Upper lobe of left lung (tissue), 6 donors: ENCODE results near the gene SLC25A47. TPM values are rescaled to one million over a fixed set of nuclear protein-coding genes. Genes with fewer than 3 reads are reported as not detected.

Experiments
- ATAC-seq, 2 donors: fragments of 200-7000 bp; cut with Tn5 transposase; one replicate each; pipeline ENCODE4 v1.9.1; 2022; ENCODE audit warnings: mild to moderate bottlenecking in 2 of 2, moderate library complexity in 2 of 2; ENCODE audit not compliant: low FRiP score in 2 of 2
- DNase-seq, 2 donors: peaks; one replicate each; pipeline ENCODE4 v3.0.0-alpha.2; 2019 to 2020
- H3K27ac ChIP-seq, 4 donors: fragments of 200-600 bp; sonication (generic); one replicate each; pipeline ENCODE4 v1.5.1; 2016 to 2019
- H3K27me3 ChIP-seq, 4 donors: fragments of 200-600 bp; sonication (generic); one replicate each; pipeline ENCODE4 v1.5.1; 2017 to 2019
- H3K36me3 ChIP-seq, 4 donors: fragments of 200-600 bp; sonication (generic); one replicate each; pipeline ENCODE4 v1.5.1; 2016 to 2019
- H3K4me1 ChIP-seq, 4 donors: fragments of 200-600 bp; sonication (generic); one replicate each; pipeline ENCODE4 v1.5.1; 2018 to 2019
- H3K4me3 ChIP-seq, 4 donors: fragments of 200-600 bp; sonication (generic); one replicate each; pipeline ENCODE4 v1.5.1; 2017 to 2019; ENCODE audit warnings: mild to moderate bottlenecking in 2 of 4, moderate library complexity in 1 of 4
- H3K9me3 ChIP-seq, 4 donors: fragments of 200-600 bp; sonication (generic); one replicate each; pipeline ENCODE4 v1.5.1; 2018 to 2019
- EP300 ChIP-seq, 4 donors: sonication (generic); formaldehyde crosslinking; IDR thresholded peaks; one replicate each; pipeline ENCODE4 v1.5.1; 2017; ENCODE audit warnings: antibody characterized with exemption in 4 of 4, control low read depth in 2 of 4
- POLR2A ChIP-seq, 4 donors: fragments of 450-650 bp; IDR thresholded peaks; one replicate each; pipeline ENCODE4 v1.5.1; 2016 to 2017; ENCODE audit warnings: antibody characterized with exemption in 4 of 4, mild to moderate bottlenecking in 2 of 4
- POLR2AphosphoS5 ChIP-seq, 2 donors: sonication (generic); formaldehyde crosslinking; IDR thresholded peaks; one replicate each; pipeline ENCODE4 v1.5.1; 2017; ENCODE audit warnings: antibody characterized with exemption in 2 of 2
- WGBS, 2 donors: methylation state at CpG; one replicate each; pipeline ENCODE4 v1.1.5; 2017 to 2018; 5-methylcytosine and 5-hydroxymethylcytosine counted together
- total RNA-seq, 6 donors: library from RNA; depleted of rRNA in 4 of 6; stranded (reverse); fragments of >200 nt in 4 of 6; gene quantifications; one replicate each; pipeline versions ENCODE4 v1.1.0 to v1.2.1, GENCODE V29; 2016 to 2021
- TF ChIP-seq, protein P1 (sequence below), 6 experiments: fragments of 450-650 bp in 4 of 6; fragments of 200-600 bp in 2 of 6; sonication (generic) in 2 of 6; IDR thresholded peaks; one replicate each; pipeline ENCODE4 v1.5.1; 2016 to 2019; ENCODE audit warnings: antibody characterized with exemption in 6 of 6
- donor health status: DM: no; HTN: no; CAD: no; lungs with moderate emphysema.
- donor health status: DM: no; HTN: yes; CAD: no; lungs with severe emphysema.

The SLC25A47 gene
- total RNA-seq, 6 donors from 2014 or later = not detected

- no peak overlapping the region for H3K4me3 ChIP-seq
- DNase-seq (no peak), ATAC-seq (no peak)
- TF ChIP-seq EP300 (IDR thresholded peaks at IDR 0.05) (no peak), POLR2A (IDR thresholded peaks at IDR 0.05) (no peak)
- WGBS, 2 donors = 62 to 69% methylated on average over 2 of the region's 2 CpGs
- H3K36me3 ChIP-seq = peaks cover 13 to 94% (median 55%) of the 10 kb centered on the region in 4 donors
- H3K27me3 ChIP-seq = no peaks in the 10 kb centered on the region
- no peaks in the 10 kb centered on the region for H3K9me3 ChIP-seq
- H3K27ac ChIP-seq = peak overlapping the region in 3 of 4 donors; percentile 14 to 71 (median 67)
- peaks cover 14 to 51% (median 34%) of the 10 kb centered on the region in 4 donors for H3K4me1 ChIP-seq
Observed at GRCh38 chr14:100363053-100363452, 39.9 kb downstream of the SLC25A47 start.

DNA sequence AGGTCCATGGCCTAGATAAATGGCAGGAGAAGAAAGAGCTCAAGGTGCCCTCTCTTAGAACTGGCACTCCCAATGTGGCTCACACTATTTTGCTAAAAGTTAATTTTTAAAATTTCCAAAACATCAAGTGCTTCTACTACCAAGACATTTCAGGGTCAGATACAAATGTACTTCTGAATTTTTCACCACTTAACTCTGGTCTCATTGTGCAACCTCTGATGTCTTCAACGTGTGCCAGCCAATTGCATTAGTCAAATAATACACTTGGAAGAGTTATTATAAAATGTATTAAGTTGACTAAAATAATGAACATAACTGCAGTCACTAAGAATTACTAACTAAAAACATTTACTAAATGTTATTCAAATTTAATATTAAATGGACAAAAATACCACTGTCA lies 41.3 kb downstream of the SLC25A47 start:
- no peak for ATAC-seq
- Histone ChIP-seq H3K4me1 (peaks cover 14 to 56% (median 36%) of the 10 kb centered on the region in 4 donors), H3K9me3 (no peaks in the 10 kb centered on the region), H3K27me3 (no peaks in the 10 kb centered on the region), H3K4me3 (no peak overlapping the region), H3K27ac (peak overlapping the region; percentile 9 to 71 (median 46)), H3K36me3 (peaks cover 13 to 96% (median 60%) of the 10 kb centered on the region in 4 donors)
- DNase-seq = no peak
- TF ChIP-seq EP300 (IDR thresholded peaks at IDR 0.05) (no peak), POLR2A (IDR thresholded peaks at IDR 0.05) (no peak), POLR2AphosphoS5 (IDR thresholded peaks at IDR 0.05) (no peak)
- TF ChIP-seq, protein P1, sequence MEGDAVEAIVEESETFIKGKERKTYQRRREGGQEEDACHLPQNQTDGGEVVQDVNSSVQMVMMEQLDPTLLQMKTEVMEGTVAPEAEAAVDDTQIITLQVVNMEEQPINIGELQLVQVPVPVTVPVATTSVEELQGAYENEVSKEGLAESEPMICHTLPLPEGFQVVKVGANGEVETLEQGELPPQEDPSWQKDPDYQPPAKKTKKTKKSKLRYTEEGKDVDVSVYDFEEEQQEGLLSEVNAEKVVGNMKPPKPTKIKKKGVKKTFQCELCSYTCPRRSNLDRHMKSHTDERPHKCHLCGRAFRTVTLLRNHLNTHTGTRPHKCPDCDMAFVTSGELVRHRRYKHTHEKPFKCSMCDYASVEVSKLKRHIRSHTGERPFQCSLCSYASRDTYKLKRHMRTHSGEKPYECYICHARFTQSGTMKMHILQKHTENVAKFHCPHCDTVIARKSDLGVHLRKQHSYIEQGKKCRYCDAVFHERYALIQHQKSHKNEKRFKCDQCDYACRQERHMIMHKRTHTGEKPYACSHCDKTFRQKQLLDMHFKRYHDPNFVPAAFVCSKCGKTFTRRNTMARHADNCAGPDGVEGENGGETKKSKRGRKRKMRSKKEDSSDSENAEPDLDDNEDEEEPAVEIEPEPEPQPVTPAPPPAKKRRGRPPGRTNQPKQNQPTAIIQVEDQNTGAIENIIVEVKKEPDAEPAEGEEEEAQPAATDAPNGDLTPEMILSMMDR (IDR thresholded peaks at IDR 0.05) = no peak
- WGBS, 2 donors = 29 to 44% methylated on average over 1 of the region's 1 CpG

DNA sequence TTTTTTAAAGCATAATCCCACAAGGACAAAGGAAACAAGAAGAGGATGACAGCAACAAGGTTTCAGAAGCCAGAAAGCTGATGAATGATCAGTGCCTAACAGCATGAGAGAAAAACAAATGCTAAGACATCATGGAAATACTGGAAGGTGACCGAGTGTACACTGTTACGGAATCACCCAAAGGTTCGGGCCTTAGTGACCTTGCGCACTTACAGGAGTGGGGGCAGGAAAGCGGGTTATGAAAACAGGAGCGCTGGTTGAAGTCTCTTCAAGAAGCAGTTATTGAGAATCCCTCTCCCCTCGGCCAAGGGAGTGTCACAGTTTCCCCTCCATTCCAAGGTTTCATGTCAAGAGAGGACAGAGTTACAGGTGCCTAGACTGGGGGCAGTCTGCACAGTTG lies 42.6 kb downstream of the SLC25A47 start:
- H3K4me3 ChIP-seq = no peak overlapping the region
- DNase-seq (no peak), ATAC-seq (no peak)
- peaks cover 14 to 47% (median 36%) of the 10 kb centered on the region in 4 donors for H3K4me1 ChIP-seq
- H3K9me3 ChIP-seq = no peaks in the 10 kb centered on the region
- WGBS, 2 donors = 62 to 81% methylated on average over 6 to 7 of the region's 7 CpGs
- no peaks in the 10 kb centered on the region for H3K27me3 ChIP-seq
- TF ChIP-seq POLR2AphosphoS5 (IDR thresholded peaks at IDR 0.05) = no peak
- TF ChIP-seq EP300 (IDR thresholded peaks at IDR 0.05) = no peak
- TF ChIP-seq, protein P1 (IDR thresholded peaks at IDR 0.05) = no peak
- no peak for TF ChIP-seq POLR2A (IDR thresholded peaks at IDR 0.05)
- H3K36me3 ChIP-seq = peaks cover 13 to 91% (median 48%) of the 10 kb centered on the region in 4 donors
- peak overlapping the region in 3 of 4 donors; percentile 35 to 61 (median 37) for H3K27ac ChIP-seq

GRCh38 chr14:100369019-100369418 lies 45.9 kb downstream of the SLC25A47 start:
- no peak for ATAC-seq
- peak overlapping the region in 2 of 4 donors; percentile 34 to 40 for H3K27ac ChIP-seq
- no peak for TF ChIP-seq POLR2A (IDR thresholded peaks at IDR 0.05)
- TF ChIP-seq, protein P1 (IDR thresholded peaks at IDR 0.05) = no peak
- no peak for TF ChIP-seq EP300 (IDR thresholded peaks at IDR 0.05)
- TF ChIP-seq POLR2AphosphoS5 (IDR thresholded peaks at IDR 0.05) = no peak
- peaks cover 6 to 63% (median 30%) of the 10 kb centered on the region in 4 donors for H3K36me3 ChIP-seq
- no peaks in the 10 kb centered on the region for H3K9me3 ChIP-seq
- peak overlapping the region in 1 of 4 donors; percentile 12 for H3K4me3 ChIP-seq
- H3K27me3 ChIP-seq = no peaks in the 10 kb centered on the region
- no peak for DNase-seq
- peaks cover 6 to 32% (median 18%) of the 10 kb centered on the region in 4 donors for H3K4me1 ChIP-seq
- WGBS, 2 donors = 74 to 86% methylated on average over 13 of the region's 13 CpGs

- H3K4me1 ChIP-seq = peaks cover 11 to 33% (median 21%) of the 10 kb centered on the region in 4 donors
- WGBS, 2 donors = 77 to 83% methylated on average over 4 of the region's 4 CpGs
Observed at GRCh38 chr14:100370003-100370402, 46.9 kb downstream of the SLC25A47 start.

More at GRCh38 chr14:100370003-100370402, 46.9 kb downstream of the SLC25A47 start:
- H3K27me3 ChIP-seq = no peaks in the 10 kb centered on the region
- no peaks in the 10 kb centered on the region for H3K9me3 ChIP-seq
- ATAC-seq (no peak), DNase-seq (no peak)
- H3K4me3 ChIP-seq = no peak overlapping the region
- peaks cover 3 to 53% (median 29%) of the 10 kb centered on the region in 4 donors for H3K36me3 ChIP-seq
- peak overlapping the region in 2 of 4 donors; percentile 21 to 27 for H3K27ac ChIP-seq
- TF ChIP-seq EP300 (IDR thresholded peaks at IDR 0.05) = no peak
- TF ChIP-seq, protein P1 (IDR thresholded peaks at IDR 0.05) = no peak
- TF ChIP-seq POLR2A (IDR thresholded peaks at IDR 0.05) = no peak
- no peak for TF ChIP-seq POLR2AphosphoS5 (IDR thresholded peaks at IDR 0.05)
